ENCODE results near the gene RPS27. TPM values are rescaled to one million over a fixed set of nuclear protein-coding genes. Genes with fewer than 3 reads are reported as not detected.

The RPS27 gene
- 882 and 1,570 TPM in 2 replicates for total RNA-seq

GRCh38 chr1:153990468-153991150 is at the start of gene RPS27:
Gene RPS27 (plus strand): TSS chr1:153990762. CDS start chr1:153990797, 35 bp downstream.

GRCh38 chr1:153946622-153947241 is 43.8 kb upstream of the RPS27 start, which contains the start of gene DENND4B:
Gene DENND4B (minus strand): TSS chr1:153946718. CDS start chr1:153944374, 2,344 bp downstream.

GRCh38 chr1:153958111-153958960 is 32.2 kb upstream of the RPS27 start, which contains the start of gene CRTC2:
Gene CRTC2 (minus strand): TSS chr1:153958612. CDS start chr1:153958497, 115 bp downstream.

GRCh38 chr1:153963030-153963849 is 27.3 kb upstream of the RPS27 start, which contains the start of gene SLC39A1:
Gene SLC39A1 (minus strand): TSS chr1:153963537. CDS start chr1:153962715, 822 bp downstream.

GRCh38 chr1:153967107-153967999 is 23.2 kb upstream of the RPS27 start, which contains the start of gene CREB3L4:
Gene CREB3L4 (plus strand): TSS chr1:153967902. CDS start chr1:153968526, 624 bp downstream.

GRCh38 chr1:153977250-153978240 is 13.0 kb upstream of the RPS27 start, which contains the start of gene JTB:
Gene JTB (minus strand): TSS chr1:153977674. CDS start chr1:153977252, 422 bp downstream.

GRCh38 chr1:153985941-153986761 is 4.4 kb upstream of the RPS27 start, which contains the start of gene RAB13:
Gene RAB13 (minus strand): TSS chr1:153986339. CDS start chr1:153986236, 103 bp downstream.

Small RNA genes lying within 50 kb of the gene (small RNA-seq; reads per million reads assigned to genes)
- gene MIR6737 = not detected
- not detected for gene RNU6-179P

Other genes with a start within 250 kb of the RPS27 start
- gene SLC27A3, start 215.4 kb upstream of the RPS27 start, total RNA-seq = 11.6 and 16.0 TPM in 2 replicates
- 15.9 and 21.2 TPM in 2 replicates for gene GATAD2B, start 67.8 kb upstream of the RPS27 start, total RNA-seq
- 25.2 and 28.4 TPM in 2 replicates for gene DENND4B, start 44.0 kb upstream of the RPS27 start, total RNA-seq
- 8.8 and 12.1 TPM in 2 replicates for gene CRTC2, start 32.1 kb upstream of the RPS27 start, total RNA-seq
- 100 and 102 TPM in 2 replicates for gene SLC39A1, start 27.2 kb upstream of the RPS27 start, total RNA-seq
- gene CREB3L4, start 22.9 kb upstream of the RPS27 start, total RNA-seq = 6.1 and 9.1 TPM in 2 replicates
- 114 and 132 TPM in 2 replicates for gene JTB, start 13.1 kb upstream of the RPS27 start, total RNA-seq
- gene RAB13, start 4.4 kb upstream of the RPS27 start, total RNA-seq = 61.6 and 63.0 TPM in 2 replicates
- under 0.01 and 0.10 TPM in 2 replicates for gene NUP210L, start 164.3 kb downstream of the RPS27 start, total RNA-seq
- gene TPM3, start 201.3 kb downstream of the RPS27 start, total RNA-seq = 741 and 1,680 TPM in 2 replicates
- not detected in 2 replicates for gene CFAP141, start 215.6 kb downstream of the RPS27 start, total RNA-seq
- gene UBAP2L, start 230.2 kb downstream of the RPS27 start, total RNA-seq = 129 and 154 TPM in 2 replicates

All from vein endothelial cell (primary cell).